Panc1 (cell line): ENCODE data around the gene FAS. TPM values are rescaled to one million over a fixed set of nuclear protein-coding genes. Genes with fewer than 3 reads are reported as not detected.
"Not testable (repeated sequence)": the region's sequence is repeated elsewhere in the genome, so short reads cannot be mapped to it uniquely, and the experiment has no call there.

Experiments
- ATAC-seq: fragments of 200-7000 bp; cut with Tn5 transposase; 2 replicates; pipeline ENCODE4 v1.9.1; 2020; ENCODE audit warnings: mild to moderate bottlenecking, moderate library complexity
- BruUV-seq: library from RNA; stranded (reverse); fragments of 400-500 nt; replicated peaks from 2 replicates; lab custom pipeline; 2021; lab: Mats Ljungman, UMichigan
- CTCF ChIA-PET: fragments of 300-600 bp; sonication (Branson Sonifier 250); formaldehyde crosslinking; loops from one replicate; lab custom pipeline; 2022; ENCODE audit warnings: antibody characterized with exemption; lab: Charles Lee
- POLR2A ChIA-PET: fragments of 300-600 bp; sonication (Branson Sonifier 250); formaldehyde crosslinking; loops from one replicate; lab custom pipeline; 2022; ENCODE audit warnings: antibody characterized with exemption; lab: Charles Lee
- DNase-seq: peaks from one replicate; pipeline ENCODE4 v3.0.0-alpha.2; 2010; ENCODE audit warnings: low read depth, low spot score
- H3K27ac ChIP-seq: 2 replicates; pipeline ENCODE4 v1.5.1; 2011; ENCODE audit warnings: mild to moderate bottlenecking, low read length, inconsistent platforms
- H3K27me3 ChIP-seq: fragments of 200-500 bp; sonication (Bioruptor generic); 2 replicates; pipeline ENCODE4 v1.6.0; 2014; ENCODE audit warnings: low read length, inconsistent platforms; ENCODE audit not compliant: control insufficient read depth, insufficient read depth
- H3K36me3 ChIP-seq: fragments of 200-500 bp; sonication (Bioruptor generic); 2 replicates; pipeline ENCODE4 v1.5.1; 2014; ENCODE audit warnings: inconsistent platforms, mild to moderate bottlenecking, low read length, moderate library complexity; ENCODE audit not compliant: control insufficient read depth, insufficient read depth
- H3K4me1 ChIP-seq: 2 replicates; pipeline ENCODE4 v1.5.1; 2011; ENCODE audit warnings: inconsistent platforms, mild to moderate bottlenecking, low read length, moderate library complexity; ENCODE audit not compliant: control insufficient read depth, insufficient read depth
- H3K4me3 ChIP-seq, 2 experiments: 2 replicates each; pipeline ENCODE4 v1.5.1; 2011 to 2012; ENCODE audit warnings: low read depth in 2 of 2, low read length in 2 of 2, mild to moderate bottlenecking in 2 of 2, inconsistent platforms in 1 of 2, moderate library complexity in 1 of 2
- H3K9me3 ChIP-seq: fragments of 200-500 bp; sonication (Bioruptor generic); 2 replicates; pipeline ENCODE4 v1.5.1; 2014; ENCODE audit warnings: low read depth, mild to moderate bottlenecking, inconsistent platforms, low read length, moderate library complexity; ENCODE audit not compliant: control insufficient read depth, insufficient read depth
- CTCF ChIP-seq: fragments of 450-650 bp; IDR thresholded peaks from 2 replicates; pipeline ENCODE4 v1.5.1; 2017; ENCODE audit warnings: mild to moderate bottlenecking
- POLR2AphosphoS5 ChIP-seq: IDR thresholded peaks from 2 replicates; pipeline ENCODE4 v1.6.1; 2012; ENCODE audit warnings: mild to moderate bottlenecking, low read depth, low read length, moderate library complexity
- REST ChIP-seq, 2 experiments: IDR thresholded peaks; 2 replicates each; pipeline ENCODE4 v1.6.1; 2011 to 2012; ENCODE audit warnings: low read depth in 2 of 2, control low read depth in 1 of 2, low read length in 1 of 2, mild to moderate bottlenecking in 1 of 2, moderate library complexity in 1 of 2; ENCODE audit not compliant: insufficient read depth in 1 of 2
- SIN3A ChIP-seq: IDR thresholded peaks from 2 replicates; pipeline ENCODE4 v1.6.1; 2012; ENCODE audit warnings: low read depth, mild to moderate bottlenecking, low read length, moderate library complexity, borderline replicate concordance; ENCODE audit not compliant: insufficient read depth
- TCF7L2 ChIP-seq: IDR thresholded peaks from 2 replicates; pipeline ENCODE4 v1.6.1; 2011; ENCODE audit warnings: mild to moderate bottlenecking, low read depth, low read length, inconsistent platforms
- in situ Hi-C: cut with HindIII; loops from 2 replicates; pipeline ENCODE4 v1.10.0; 2016; ENCODE audit warnings: low sequenced_read_pairs, low pct_unique_long_range_greater_than_20kb
- intact Hi-C: fragments of 100-400 bp; cut with micrococcal nuclease; formaldehyde crosslinking; loops from one replicate; pipeline ENCODE4 v1.10.0; 2022; ENCODE audit not compliant: unreplicated experiment
- total RNA-seq: library from RNA; stranded (reverse); gene quantifications from one replicate; pipeline ENCODE4 v1.2.1, GENCODE V29; 2021; ENCODE audit not compliant: unreplicated experiment

The FAS gene
- total RNA-seq, 1 experiment from 2014 or later = 8.1 TPM

- H3K27me3 ChIP-seq, H3K27ac ChIP-seq, BruUV-seq, H3K9me3 ChIP-seq, CTCF ChIA-PET, H3K36me3 ChIP-seq, POLR2A ChIA-PET, H3K4me1 ChIP-seq, H3K4me3 ChIP-seq, intact Hi-C loops, ATAC-seq, DNase-seq: not testable (repeated sequence)
- in situ Hi-C loops = loop anchor here (25.0 kb wide), 1 partner anchor 193 kb away; the partner anchor contains the start of gene CH25H
Observed at GRCh38 chr10:89018700-89019346, 28.2 kb downstream of the FAS start.

- intact Hi-C loops (no loop called here), in situ Hi-C loops (loop anchor here (25.0 kb wide), 1 partner anchor 193 kb away; the partner anchor contains the start of gene CH25H)
- ChIA-PET POLR2A (no interaction called here), CTCF (interaction anchor here (0.7 kb wide), 1 partner anchor 17 kb away, joined by 3 read pairs; no protein-coding TSS in a partner anchor)
- no peaks in the 10 kb centered on the region for H3K36me3 ChIP-seq
- DNase-seq (no peak), ATAC-seq (no peak)
- H3K4me3 ChIP-seq = no peak overlapping the region
- no peaks in the 10 kb centered on the region for H3K27me3 ChIP-seq
- TF ChIP-seq REST (IDR thresholded peaks at IDR 0.05; ENCODE audit: insufficient read depth in 1 of 2, low read depth in 2 of 2, low read length in 1 of 2) = no peak
- TF ChIP-seq CTCF = no peak
- TF ChIP-seq POLR2AphosphoS5 = no peak
- TF ChIP-seq TCF7L2 = no peak
- TF ChIP-seq SIN3A = no peak
- BruUV-seq = no TSS peak
- no peaks in the 10 kb centered on the region for H3K4me1 ChIP-seq
- peaks cover 3% of the 10 kb centered on the region; the same call in 1 of the 2 replicates for H3K9me3 ChIP-seq
- H3K27ac ChIP-seq = no peak overlapping the region
Observed at GRCh38 chr10:89019569-89020327, 29.1 kb downstream of the FAS start.

GRCh38 chr10:89021526-89021925 lies 30.9 kb downstream of the FAS start:
- H3K4me3 ChIP-seq, POLR2A ChIA-PET, H3K27me3 ChIP-seq, ATAC-seq, DNase-seq, BruUV-seq, H3K27ac ChIP-seq, H3K36me3 ChIP-seq, H3K9me3 ChIP-seq, intact Hi-C loops, H3K4me1 ChIP-seq, CTCF ChIA-PET: not testable (repeated sequence)
- in situ Hi-C loops = loop anchor here (25.0 kb wide), 1 partner anchor 191 kb away; the partner anchor contains the start of gene CH25H
